HG02642 (cell line): ENCODE data around the gene EHF.
A peak's percentile ranks its signal among the peaks of the same experiment; 100 is the strongest.

Experiments
- ATAC-seq: cut with Tn5 transposase; IDR thresholded peaks from one replicate; pipeline ENCODE4 v1.9.1; 2021; ENCODE audit warnings: mild to moderate bottlenecking; ENCODE audit not compliant: unreplicated experiment, poor library complexity

Gene EHF

GRCh38 chr11:34642001-34642554 lies 21.2 kb downstream of the EHF start:
- ATAC-seq, result no peak

GRCh38 chr11:34642873-34643272 lies 22.0 kb downstream of the EHF start:
- no peak for ATAC-seq

GRCh38 chr11:34643311-34643710 lies 22.4 kb downstream of the EHF start:
- ATAC-seq, result no peak

- ATAC-seq, result no peak
These were observed 23.0 kb downstream of the EHF start for GRCh38 chr11:34643846-34644245.

GRCh38 chr11:34644669-34645406 lies 23.9 kb downstream of the EHF start:
- ATAC-seq, result no peak

- ATAC-seq, result no peak
These were observed 25.5 kb downstream of the EHF start for GRCh38 chr11:34646431-34646830.

GRCh38 chr11:34647131-34647530 lies 26.2 kb downstream of the EHF start:
- ATAC-seq, result no peak

GRCh38 chr11:34647532-34647931 lies 26.6 kb downstream of the EHF start:
- no peak for ATAC-seq

GRCh38 chr11:34648036-34648435 lies 27.1 kb downstream of the EHF start:
- ATAC-seq, result no peak

- no peak for ATAC-seq
These were observed 28.7 kb downstream of the EHF start for GRCh38 chr11:34649597-34649996.

GRCh38 chr11:34650528-34650927 lies 29.6 kb downstream of the EHF start:
- ATAC-seq, result peak; percentile 94

- ATAC-seq, result no peak
These were observed 30.7 kb downstream of the EHF start for GRCh38 chr11:34651551-34651950.

GRCh38 chr11:34652191-34652973 lies 31.5 kb downstream of the EHF start:
- ATAC-seq, result no peak

GRCh38 chr11:34653031-34653430 lies 32.1 kb downstream of the EHF start:
- ATAC-seq, result no peak

- no peak for ATAC-seq
These were observed 33.1 kb downstream of the EHF start for GRCh38 chr11:34653851-34654482.

GRCh38 chr11:34654483-34655334 lies 33.8 kb downstream of the EHF start:
- ATAC-seq, result no peak

GRCh38 chr11:34655335-34656008 lies 34.6 kb downstream of the EHF start:
- ATAC-seq, result no peak

GRCh38 chr11:34656062-34656720 lies 35.3 kb downstream of the EHF start:
- ATAC-seq, result no peak
